Thyroid gland (tissue), 4 donors: ENCODE data around the gene TBX2.

Experiments
- CTCF ChIP-seq, 6 experiments: fragments of 200-600 bp in 3 of 6; fragments of 450-650 bp in 3 of 6; sonication (generic) in 3 of 6; IDR thresholded peaks; one replicate each; pipeline ENCODE4 v1.5.1; 2016 to 2019; ENCODE audit warnings: antibody characterized with exemption in 6 of 6, mild to moderate bottlenecking in 2 of 6, inconsistent platforms in 1 of 6, moderate library complexity in 1 of 6
- POLR2A ChIP-seq, 2 donors: fragments of 450-650 bp; IDR thresholded peaks; one replicate each; pipeline ENCODE4 v1.6.1; 2017; ENCODE audit warnings: antibody characterized with exemption in 2 of 2, mild to moderate bottlenecking in 2 of 2, moderate library complexity in 1 of 2

GRCh38 chr17:61436995-61437704, 37.5 kb downstream of the TBX2 start:
- TF ChIP-seq POLR2A (IDR thresholded peaks at IDR 0.05) (no peak), CTCF (IDR thresholded peaks at IDR 0.05) (no peak)
